MG63 (cell line): ENCODE measurements around the gene BNIP3. TPM values are rescaled to one million over a fixed set of nuclear protein-coding genes. Genes with fewer than 3 reads are reported as not detected.

Source experiments
- total RNA-seq: library from RNA; depleted of rRNA; stranded (reverse); fragments of >200 nt; shearing (Covaris generic); gene quantifications from 2 replicates; pipeline ENCODE4 v1.2.3, GENCODE V29; 2014; ENCODE audit warnings: low replicate concordance; rRNA removed

The BNIP3 gene
- total RNA-seq, 1 experiment from 2014 or later = 107 TPM

Other genes with a start within 250 kb of the BNIP3 start
- 28.8 and 40.9 TPM in 2 replicates for gene PPP2R2D, start 80.9 kb downstream of the BNIP3 start, total RNA-seq
- gene JAKMIP3, start 84.0 kb upstream of the BNIP3 start, total RNA-seq = 0.07 and 0.99 TPM in 2 replicates
- gene DPYSL4, start 205.0 kb upstream of the BNIP3 start, total RNA-seq = 16.5 and 22.3 TPM in 2 replicates